Activated CD8-positive, alpha-beta memory T cell treated with anti-CD3 and anti-CD28 coated beads for 48 hours (primary cell): ENCODE data around the gene SMAD9.

Experiments
- DNase-seq, 3 experiments: peaks; one replicate each; pipeline ENCODE4 v3.0.0-alpha.2; 2020; ENCODE audit warnings: low read depth in 2 of 3, low spot score in 2 of 3

The SMAD9 gene

DNA sequence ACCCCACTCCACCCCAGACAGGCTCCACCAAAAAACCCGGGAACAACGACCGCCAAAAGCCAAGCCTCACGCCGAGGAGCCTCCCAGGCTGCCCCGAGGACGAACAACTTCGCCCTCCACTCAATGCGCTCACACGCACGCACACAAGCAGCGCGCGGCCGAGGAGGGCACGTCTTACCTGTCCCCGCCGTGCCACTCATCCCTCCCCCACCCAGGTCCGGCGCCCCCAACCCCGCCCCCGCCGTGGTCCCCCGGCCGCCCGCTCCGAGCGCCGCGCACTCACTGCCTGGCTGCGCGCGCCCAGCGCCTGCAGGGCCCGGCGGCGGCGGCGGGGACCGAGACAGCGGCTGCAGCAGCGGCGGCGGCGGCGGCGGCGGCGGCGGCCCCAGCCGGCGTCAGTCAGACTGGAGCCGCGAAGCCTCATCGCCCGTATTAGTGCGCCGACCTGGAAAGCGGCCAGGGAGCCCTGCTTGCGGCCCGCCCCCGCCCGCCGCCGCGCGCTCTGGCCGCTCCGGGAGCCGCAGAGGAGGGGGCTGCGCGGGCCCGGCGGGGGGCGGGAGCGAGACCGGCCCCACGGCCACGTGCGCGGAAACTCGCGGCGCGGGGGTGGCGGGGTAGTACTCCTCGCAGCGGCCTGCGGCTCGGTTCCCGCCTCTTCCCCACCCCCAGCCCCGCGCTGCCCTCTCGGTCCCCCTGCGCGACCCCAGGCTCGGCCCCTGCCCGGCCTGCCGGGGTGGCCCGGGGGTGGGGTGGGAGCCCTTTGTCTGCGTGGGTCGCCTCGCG is at the start of gene SMAD9:
Gene SMAD9 (minus strand): TSS at position 406 of the 783 bp plus-strand sequence. CDS start 40,549 bp downstream, outside the sequence.
- DNase-seq: no peak

GRCh38 chr13:36966404-36966803 is 46.4 kb upstream of the SMAD9 start:
- no peak for DNase-seq

GRCh38 chr13:36965767-36966166 is 45.7 kb upstream of the SMAD9 start:
- no peak for DNase-seq

DNA sequence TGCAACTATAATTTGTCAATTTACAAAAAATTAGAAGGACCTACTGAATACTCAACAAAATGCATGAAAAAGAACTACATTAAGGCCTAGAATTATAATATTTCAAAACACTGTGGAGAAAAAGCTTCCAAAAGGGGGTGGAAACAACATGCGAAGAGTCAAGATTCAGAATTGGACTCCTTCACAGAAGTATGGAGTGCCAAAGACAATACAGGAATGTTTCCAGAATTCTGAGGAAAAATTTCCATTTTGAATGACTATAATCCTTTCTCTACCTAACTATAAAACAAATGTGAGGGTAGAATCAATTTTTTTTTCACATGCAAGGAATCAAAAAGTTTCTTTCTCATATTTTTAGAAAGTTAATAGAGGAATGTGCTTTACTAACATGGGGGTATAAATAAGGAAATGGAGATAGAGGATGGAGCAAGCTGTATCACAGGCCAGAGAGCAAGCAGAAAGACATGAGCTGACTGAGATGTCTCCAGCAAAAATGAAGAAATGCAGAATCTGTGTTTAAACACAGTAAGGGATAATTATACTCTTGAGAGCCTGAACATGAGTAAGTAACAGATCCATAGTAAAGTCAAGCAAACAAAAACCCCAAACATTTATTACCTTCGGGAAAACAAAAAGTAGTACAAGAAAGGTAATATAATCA is 39.5 kb upstream of the SMAD9 start:
- DNase-seq: no peak

GRCh38 chr13:36954542-36954941 is 34.5 kb upstream of the SMAD9 start:
- no peak for DNase-seq

GRCh38 chr13:36950920-36951319 is 30.9 kb upstream of the SMAD9 start:
- no peak for DNase-seq

DNA sequence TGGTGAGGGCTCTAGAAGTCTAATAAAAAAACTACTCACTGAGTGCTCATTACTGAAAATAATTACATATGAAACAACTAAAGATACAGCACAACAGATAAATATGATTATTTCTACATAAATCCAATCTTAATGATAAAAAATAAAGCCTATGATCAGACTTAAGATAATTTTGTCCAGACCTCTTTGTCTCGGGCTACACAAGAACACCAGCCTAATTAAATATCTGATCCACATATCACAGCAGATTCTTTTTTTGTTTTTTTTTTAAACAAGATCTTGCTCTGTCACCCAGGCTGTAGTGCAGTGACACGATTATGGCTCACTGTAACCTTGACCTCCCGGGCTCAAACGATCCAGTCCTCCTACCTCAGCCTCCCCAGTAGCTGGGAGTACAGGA is 30.3 kb upstream of the SMAD9 start:
- DNase-seq: no peak

DNA sequence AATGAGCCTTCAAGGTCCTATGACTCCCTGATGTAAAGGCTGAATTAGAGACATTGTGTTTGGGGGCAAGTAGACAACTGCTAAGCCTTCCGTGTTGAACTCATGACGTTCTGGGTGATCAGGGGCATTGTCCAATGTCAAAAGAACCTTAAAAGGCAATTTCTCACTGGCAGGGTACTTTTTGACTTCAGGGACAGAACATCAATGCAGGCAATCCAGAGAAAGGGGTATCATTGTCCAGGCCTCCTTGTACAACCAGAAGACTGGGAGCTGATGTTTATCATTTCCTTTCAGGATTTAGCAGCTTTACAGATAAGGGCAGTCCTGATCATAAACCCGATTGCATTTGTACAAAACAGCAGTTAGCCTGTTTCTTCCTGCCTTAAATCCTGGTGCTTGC is 25.0 kb upstream of the SMAD9 start:
- DNase-seq: no peak

GRCh38 chr13:36925603-36926002 is 5.6 kb upstream of the SMAD9 start:
- DNase-seq: no peak

DNA sequence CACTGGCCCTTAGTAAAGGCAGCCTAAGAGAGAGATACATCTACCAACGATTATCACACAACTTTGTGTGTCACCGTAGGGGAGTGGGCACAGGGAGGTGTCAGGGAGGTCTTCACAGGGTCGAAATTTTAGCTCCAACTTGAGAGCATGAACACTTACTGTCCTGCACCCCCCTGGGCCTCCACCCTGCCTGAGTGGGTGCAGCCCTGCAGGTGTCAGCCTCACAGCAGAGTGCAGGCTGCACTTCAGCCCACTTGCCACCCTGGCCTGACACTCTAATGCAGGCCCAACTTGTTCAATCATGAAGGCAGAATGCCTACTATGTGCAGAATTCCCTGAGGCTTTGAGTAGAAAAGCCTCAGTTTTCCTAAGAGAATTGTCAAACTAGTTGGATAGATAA is 4.0 kb upstream of the SMAD9 start:
- no peak for DNase-seq

- no peak for DNase-seq
Measured at GRCh38 chr13:36921631-36922301, 1.7 kb upstream of the SMAD9 start.

- no peak for DNase-seq
Measured at GRCh38 chr13:36920616-36921185, 663 bp upstream of the SMAD9 start.

- no peak for DNase-seq
Measured at GRCh38 chr13:36919171-36919832, 736 bp downstream of the SMAD9 start.

- DNase-seq: no peak
Measured at GRCh38 chr13:36918246-36919131, 1.5 kb downstream of the SMAD9 start.

- no peak for DNase-seq
Measured at GRCh38 chr13:36917311-36917710, 2.7 kb downstream of the SMAD9 start.

GRCh38 chr13:36915896-36916640 is 4.0 kb downstream of the SMAD9 start:
- DNase-seq: no peak

DNA sequence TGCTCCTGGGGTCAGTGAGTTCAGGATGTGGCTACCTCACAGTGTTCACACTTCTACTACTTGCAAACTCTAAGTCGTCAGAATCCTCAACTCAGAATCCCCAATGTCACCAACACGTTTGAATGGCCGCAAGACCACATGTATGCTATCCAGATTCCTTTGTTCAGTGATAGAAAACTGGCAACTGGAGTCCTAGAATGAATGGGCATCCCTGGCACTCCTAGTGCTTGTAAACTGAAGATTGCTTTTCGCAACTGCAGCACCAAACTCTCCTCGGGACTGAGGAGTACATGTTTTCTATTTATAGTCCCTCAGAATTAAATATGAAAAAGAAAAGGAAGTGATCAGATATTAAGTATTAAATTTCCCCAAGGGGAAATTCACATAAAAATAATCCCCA is 4.9 kb downstream of the SMAD9 start:
- DNase-seq: no peak

DNA sequence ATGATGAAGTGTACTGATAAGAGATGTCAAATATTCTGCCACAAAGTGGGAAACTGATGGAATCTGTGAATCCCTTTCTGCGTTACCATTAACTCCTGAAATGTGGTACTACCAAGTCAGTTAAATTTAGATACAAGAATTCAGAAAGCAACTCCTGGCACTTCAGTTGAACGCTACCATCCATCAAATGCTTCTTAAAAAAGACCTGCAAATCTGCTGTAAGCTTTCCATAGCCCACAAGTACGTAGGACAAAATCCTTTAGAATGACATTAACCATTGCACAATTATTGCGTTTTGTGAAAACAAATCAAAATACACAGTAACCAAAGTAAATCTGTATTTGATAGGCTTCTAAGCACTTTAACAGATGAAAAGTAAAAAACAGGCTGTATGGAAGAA is 5.4 kb downstream of the SMAD9 start:
- DNase-seq: no peak

DNA sequence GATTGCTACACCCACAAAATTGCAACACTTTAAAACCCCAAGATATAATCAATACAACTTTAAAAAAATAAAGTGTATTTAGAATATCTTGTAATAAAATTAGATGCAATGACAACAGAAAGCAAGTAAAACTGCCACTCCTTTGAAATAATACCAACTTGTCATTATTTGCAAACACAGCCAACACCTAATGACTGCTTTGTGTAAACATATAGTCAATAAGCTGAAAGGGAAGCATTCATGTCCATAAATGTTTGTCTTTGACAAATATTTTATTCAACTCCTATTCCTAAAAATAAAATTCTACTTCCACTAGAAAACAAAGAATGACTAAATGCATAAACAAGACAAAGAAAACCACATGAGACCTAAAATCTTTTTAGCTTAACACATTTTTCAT is 6.6 kb downstream of the SMAD9 start:
- no peak for DNase-seq

GRCh38 chr13:36912973-36913372 is 7.1 kb downstream of the SMAD9 start:
- DNase-seq: no peak
